ENCODE results near the gene GRIN2A. TPM values are rescaled to one million over a fixed set of nuclear protein-coding genes. Genes with fewer than 3 reads are reported as not detected.

Gene GRIN2A
- total RNA-seq, 1 donor from 2014 or later, result 0.03 TPM

- no peak for ATAC-seq
- DNase-seq (ENCODE audit: low spot score), result no peak
These were observed 344.7 kb downstream of the GRIN2A start for GRCh38 chr16:9837481-9837880.

GRCh38 chr16:9836118-9836736 is 346.0 kb downstream of the GRIN2A start:
- ATAC-seq, result peak; percentile 63
- no peak for DNase-seq (ENCODE audit: low spot score)

GRCh38 chr16:9827062-9827752 is 355.0 kb downstream of the GRIN2A start:
- ATAC-seq (no peak), DNase-seq (ENCODE audit: low spot score) (no peak)

DNA sequence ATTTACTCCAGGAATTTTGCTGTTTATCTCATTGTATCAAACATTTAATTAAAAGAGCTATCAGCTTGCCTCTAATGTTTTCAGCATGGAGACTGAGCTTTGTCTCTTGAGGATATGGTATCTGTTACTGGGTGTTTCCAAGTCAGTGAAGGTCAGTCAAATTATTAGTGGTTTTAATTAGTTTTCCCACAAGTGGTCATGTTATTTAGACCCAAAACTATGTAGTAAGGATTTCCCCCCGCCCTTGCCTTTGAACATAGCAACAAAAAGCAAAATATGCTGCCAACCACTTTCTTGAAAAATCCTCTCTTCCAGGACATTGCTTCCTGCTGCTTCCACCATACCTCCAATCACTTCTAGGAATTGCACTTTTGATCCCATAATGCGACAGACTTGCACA is 355.6 kb downstream of the GRIN2A start:
- ATAC-seq (no peak), DNase-seq (ENCODE audit: low spot score) (no peak)

- no peak for ATAC-seq
- no peak for DNase-seq (ENCODE audit: low spot score)
These were observed 357.8 kb downstream of the GRIN2A start for GRCh38 chr16:9824200-9825068.

GRCh38 chr16:9823510-9823909 is 358.7 kb downstream of the GRIN2A start:
- DNase-seq (ENCODE audit: low spot score), result no peak
- ATAC-seq, result no peak

DNA sequence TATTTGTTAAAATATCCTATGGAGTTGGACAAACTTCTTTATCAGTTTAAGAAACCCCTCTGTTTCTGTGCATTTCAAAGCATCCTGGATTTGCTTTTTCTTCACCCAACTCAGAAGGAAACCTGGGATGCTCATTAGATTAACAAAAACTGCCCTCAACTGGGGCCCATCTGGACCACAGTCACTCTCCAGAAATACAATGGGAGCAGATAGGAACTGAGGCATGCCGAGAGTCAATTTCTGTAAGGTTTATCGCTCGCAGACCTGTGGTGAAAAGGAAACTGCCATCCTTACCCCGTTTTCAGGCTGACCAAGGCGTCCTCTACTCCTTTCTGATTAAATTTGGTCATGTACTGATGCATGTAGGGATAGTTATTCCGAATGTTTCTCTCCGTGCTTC is 360.3 kb downstream of the GRIN2A start:
- DNase-seq (ENCODE audit: low spot score) (no peak), ATAC-seq (no peak)

- no peak for ATAC-seq
- DNase-seq (ENCODE audit: low spot score), result no peak
These were observed 360.9 kb downstream of the GRIN2A start for GRCh38 chr16:9821331-9821730.

- ATAC-seq (no peak), DNase-seq (ENCODE audit: low spot score) (no peak)
These were observed 361.6 kb downstream of the GRIN2A start for GRCh38 chr16:9820476-9821246.

DNA sequence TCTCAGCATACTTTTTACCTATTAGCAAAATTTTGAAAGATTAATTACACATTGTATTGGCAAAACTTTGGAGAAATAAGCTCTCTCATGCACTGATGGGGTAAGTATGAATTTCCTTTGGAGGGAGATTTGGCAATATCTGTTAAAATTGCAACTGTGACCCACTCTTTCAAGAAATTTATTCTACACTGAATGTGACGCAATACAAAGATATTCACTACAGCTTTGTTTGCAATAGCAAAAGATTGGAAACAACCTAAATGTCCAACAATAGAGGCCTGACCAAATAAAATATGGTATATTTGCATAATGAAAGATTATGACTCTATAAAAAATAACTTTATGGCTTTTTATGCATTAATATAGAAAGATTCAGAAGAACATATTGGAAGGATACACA is 363.5 kb downstream of the GRIN2A start:
- no peak for DNase-seq (ENCODE audit: low spot score)
- ATAC-seq, result no peak

DNA sequence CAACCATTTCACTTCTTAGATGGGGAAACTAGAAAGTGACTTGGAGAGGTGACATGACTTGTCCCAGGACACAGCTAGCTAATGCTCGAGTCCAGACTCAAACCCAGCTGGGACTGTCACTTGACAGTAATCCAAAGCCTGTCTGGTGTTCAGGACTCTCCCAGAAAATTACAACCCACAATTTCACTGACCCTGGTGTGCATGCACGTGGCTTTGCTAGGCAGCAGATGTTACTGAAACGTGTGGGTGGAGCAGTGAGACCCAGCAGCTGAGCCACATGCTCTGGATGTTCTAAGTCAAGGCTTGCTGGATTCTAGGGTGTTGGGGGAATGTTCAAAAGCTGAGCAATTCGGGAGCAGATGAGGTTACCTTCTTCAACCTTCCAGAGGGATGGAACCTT is 364.6 kb downstream of the GRIN2A start:
- ATAC-seq (no peak), DNase-seq (ENCODE audit: low spot score) (no peak)

- DNase-seq (ENCODE audit: low spot score) (no peak), ATAC-seq (no peak)
These were observed 365.6 kb downstream of the GRIN2A start for GRCh38 chr16:9816644-9817043.

DNA sequence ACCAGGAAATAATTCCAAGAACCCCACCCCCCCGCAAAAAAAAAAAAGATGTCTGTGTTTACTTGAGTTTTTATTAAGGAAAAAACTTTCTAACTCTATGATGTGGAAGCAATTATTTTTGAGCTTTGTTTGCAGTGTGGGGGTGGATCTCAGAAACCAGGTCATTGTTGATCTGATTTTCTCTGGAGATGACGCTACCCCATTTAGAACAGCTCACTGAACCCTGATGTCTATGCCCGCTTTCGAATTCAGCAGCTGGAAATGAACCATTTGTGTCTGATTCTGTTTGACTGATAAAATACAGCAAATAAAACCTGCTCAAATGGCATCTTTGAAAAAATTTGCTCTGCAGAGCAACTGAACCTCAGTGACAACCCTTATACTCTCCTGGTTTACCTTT is 368.6 kb downstream of the GRIN2A start:
- no peak for DNase-seq (ENCODE audit: low spot score)
- ATAC-seq, result no peak

DNA sequence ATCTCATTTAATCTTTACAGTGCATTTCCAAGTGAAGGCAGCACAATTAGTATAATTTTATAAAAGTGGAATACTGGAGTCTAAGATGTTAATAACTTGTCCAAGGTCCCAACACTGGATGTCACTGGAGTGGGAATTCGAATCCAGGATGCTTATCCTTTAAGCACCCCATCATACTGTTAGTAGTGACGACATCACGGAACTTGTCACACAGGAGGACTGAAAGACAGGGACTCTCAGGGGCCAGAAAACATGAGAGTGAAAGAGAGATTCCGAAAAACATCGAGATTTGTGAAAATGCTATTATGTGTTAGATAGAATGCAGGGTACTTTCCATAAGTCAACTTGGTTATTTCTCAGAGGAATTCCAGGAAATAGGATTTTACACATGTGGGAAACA is 374.0 kb downstream of the GRIN2A start:
- ATAC-seq (no peak), DNase-seq (ENCODE audit: low spot score) (no peak)

DNA sequence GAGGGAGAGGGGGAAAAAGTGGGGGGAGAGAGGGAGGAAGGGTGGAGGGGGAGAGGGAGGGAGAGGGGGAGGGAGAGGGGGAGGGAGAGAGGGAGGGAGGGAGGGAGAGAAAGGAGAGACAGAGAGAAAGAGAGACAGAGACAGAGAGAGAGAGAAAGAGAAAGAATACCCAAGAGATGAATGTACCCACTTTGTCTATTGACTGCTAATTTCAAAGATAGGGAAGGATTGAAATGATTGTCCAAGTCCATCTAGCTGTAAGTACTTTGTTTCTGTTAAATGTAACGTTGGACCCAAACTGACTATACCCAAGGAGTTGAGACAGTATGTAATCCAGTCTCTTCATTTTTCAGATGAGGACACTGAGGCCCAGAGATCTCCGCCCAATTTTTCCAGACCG is 374.9 kb downstream of the GRIN2A start:
- ATAC-seq (no peak), DNase-seq (ENCODE audit: low spot score) (no peak)

GRCh38 chr16:9805109-9805508 is 377.1 kb downstream of the GRIN2A start:
- no peak for ATAC-seq

DNA sequence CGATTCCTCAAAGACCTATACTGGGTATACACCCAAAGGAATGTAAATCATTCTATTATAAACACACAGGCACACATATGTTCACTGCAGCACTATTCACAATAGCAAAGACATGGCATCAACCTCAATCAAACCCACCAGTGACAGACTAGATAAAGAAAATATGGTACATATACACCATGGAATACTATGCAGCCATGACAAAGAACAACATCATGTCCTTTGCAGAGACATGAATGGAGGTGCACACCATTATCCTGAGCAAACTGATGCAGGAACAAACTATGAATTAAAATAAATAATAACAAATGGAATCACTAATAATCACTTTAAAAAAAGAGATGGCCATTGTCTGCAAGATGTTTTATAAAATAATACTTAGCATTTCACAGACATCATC is 380.1 kb downstream of the GRIN2A start:
- ATAC-seq, result no peak

More at GRCh38 chr16:9805109-9805508, 377.1 kb downstream of the GRIN2A start:
- DNase-seq (ENCODE audit: low spot score), result no peak

GRCh38 chr16:9801651-9802050 is 380.6 kb downstream of the GRIN2A start:
- no peak for ATAC-seq
- DNase-seq (ENCODE audit: low spot score), result no peak

More for the DNA sequence above, 380.1 kb downstream of the GRIN2A start:
- DNase-seq (ENCODE audit: low spot score), result no peak

GRCh38 chr16:9800186-9800738 is 382.0 kb downstream of the GRIN2A start:
- DNase-seq (ENCODE audit: low spot score) (no peak), ATAC-seq (no peak)

DNA sequence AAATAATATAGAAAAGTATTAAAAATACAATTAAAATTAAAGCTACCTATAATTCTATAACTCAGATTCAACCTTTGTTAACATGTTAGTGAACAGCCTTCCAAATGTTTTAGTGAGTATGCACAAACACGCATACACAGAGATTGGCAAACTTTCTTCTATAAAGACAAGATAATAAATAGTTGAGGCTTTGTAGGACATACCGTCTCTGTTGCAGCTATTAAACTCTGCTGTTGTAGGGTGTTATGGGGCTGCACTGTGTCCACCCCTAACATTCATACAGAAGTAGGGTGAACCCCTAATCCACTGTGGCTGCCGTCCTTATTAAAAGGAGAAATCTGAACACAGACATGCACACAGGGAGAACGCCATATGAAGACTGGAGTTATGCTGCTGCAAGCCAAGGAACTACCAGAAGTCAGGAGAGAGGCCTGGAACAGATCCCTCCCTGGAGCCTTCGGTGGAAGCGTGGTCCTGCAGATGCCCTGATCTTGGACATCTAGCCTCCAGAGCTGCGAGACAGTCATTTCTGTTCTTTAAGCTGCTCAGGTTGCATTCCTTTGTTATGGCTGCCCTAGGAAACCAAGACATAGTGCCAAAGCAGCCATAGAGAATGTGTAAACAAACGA is 383.2 kb downstream of the GRIN2A start:
- ATAC-seq (no peak), DNase-seq (ENCODE audit: low spot score) (no peak)

Measured in left lobe of liver (tissue), 2 donors.